Left forelimb (tissue), 1 donor: Measurements from ENCODE around the gene NCAM1.

ENCODE experiments used
- DNase-seq: peaks from one replicate; pipeline ENCODE4 v3.0.0-alpha.2; 2018; ENCODE audit warnings: low spot score

NCAM1 gene

DNA sequence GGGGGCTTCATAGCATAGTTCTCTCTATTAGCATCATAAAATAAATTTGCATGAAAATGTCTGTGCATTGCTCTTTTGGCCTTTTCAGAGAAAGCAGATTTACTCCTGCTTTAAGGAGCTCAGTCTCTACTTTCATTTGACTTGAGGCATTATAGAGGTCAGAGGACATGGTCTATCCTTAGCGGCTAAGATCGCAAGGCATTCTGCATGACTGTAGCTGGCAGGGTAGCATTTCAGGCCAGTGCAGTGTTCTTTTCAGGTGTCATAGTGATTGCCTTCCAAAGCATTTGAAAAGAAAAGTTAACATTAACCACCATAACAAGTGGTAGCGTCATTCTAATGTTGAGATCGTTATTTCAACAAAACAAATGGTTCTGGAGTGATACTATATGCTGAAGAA, 126.5 kb downstream of the NCAM1 start:
- DNase-seq: no peak

DNA sequence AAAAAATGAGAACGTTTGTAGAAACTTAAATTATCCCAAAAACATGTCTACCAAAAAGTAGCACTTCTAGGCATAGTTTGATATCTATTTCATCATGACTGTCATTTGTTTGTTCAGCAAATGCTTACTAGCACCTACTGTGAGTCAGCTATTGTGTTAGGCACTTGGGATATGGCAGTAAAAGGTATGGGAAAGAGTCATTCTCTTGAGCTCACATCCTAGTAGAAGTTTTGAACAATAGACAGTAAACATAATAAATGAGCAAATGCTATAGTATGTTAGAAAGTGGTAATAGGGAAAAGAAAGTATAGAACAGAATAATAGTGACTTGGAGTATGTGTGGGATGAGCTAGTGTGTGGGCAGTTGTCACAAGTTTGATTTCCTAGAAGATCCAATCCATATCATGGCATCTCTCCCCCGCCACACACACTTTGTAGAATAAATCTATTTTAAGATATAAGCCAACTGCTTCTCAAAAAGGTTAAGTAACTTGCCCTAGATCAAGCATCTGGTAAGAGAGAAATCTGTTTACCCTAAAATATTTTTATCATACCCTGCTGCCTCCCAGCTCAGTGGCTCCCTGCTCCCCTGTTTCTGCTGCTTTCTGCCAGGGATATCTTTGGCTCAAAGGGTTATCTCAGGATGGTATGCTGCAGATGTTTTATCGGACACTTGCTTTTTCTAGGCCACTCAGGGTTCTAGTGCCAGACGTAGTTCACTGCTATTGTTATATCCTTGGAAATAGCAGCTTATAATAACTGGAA, 129.7 kb downstream of the NCAM1 start:
- DNase-seq: no peak

DNA sequence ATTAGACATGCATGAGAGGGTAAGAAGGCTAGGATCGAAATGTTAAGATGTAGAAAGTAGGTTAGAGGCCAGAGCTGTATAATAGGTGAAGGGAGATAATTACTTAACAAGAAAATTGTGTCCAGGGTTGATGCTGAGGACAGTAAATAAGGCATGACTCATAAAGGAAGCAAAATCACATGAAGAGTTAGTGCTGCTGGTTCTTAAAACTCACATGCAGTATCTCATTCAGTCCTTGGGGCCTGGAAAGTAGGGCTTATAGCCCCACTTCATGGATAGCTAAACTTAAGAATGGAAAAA, 130.2 kb downstream of the NCAM1 start:
- DNase-seq: no peak

DNA sequence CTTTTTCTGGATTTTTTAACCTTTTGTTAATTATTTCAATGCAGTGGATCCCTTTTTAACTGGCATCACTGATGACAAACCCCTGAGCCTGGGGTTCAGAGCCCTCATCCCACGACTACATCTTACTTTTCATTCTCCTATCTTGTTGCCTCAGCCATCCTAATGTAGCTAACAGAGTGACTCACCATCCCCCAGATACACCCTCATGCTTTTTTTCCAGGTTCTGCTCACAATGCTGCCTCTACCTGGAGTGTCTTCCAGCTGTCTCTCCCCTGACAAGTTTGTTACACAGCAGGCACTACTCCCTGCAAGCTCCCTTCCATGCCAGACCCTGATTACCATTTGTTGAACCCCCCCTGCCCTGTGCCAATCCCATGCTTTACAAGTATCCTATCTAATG, 135.4 kb downstream of the NCAM1 start:
- DNase-seq: no peak

DNA sequence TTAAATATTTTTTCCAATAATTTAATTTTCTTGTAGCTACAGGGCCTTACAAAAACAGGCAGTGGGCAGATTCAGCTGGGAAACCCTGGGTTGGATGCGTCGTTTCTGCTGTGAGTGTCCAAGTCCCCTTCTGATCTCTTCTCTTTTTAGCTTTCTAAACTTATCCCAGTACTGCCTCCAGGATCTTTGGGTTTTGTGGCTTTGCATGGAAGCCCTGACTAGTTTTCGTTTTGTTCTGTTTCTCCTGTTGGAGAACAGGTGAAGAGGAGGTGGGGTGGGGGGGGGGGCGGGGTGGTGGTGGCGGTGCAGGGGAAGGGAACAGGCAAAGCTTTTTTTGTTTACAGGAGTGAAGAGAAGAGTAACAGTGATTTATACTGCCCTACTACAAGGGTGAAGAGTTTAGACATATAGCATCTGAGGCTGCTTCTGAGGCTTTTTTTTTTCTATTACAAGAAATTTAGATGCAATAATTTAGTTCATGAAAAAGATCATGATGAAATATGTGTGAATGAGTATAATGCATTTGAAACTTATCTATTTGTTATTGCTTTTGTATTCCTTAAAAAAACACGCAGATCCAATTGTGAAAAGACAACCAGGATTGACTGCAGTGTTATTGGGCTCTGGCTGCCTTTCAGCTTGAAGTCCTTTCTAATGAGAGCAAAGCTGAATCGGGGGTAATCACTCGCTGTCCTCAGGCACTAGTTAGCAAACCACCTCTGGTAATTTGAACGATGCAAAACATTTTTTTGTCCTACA, 142.9 kb downstream of the NCAM1 start:
- no peak for DNase-seq

DNA sequence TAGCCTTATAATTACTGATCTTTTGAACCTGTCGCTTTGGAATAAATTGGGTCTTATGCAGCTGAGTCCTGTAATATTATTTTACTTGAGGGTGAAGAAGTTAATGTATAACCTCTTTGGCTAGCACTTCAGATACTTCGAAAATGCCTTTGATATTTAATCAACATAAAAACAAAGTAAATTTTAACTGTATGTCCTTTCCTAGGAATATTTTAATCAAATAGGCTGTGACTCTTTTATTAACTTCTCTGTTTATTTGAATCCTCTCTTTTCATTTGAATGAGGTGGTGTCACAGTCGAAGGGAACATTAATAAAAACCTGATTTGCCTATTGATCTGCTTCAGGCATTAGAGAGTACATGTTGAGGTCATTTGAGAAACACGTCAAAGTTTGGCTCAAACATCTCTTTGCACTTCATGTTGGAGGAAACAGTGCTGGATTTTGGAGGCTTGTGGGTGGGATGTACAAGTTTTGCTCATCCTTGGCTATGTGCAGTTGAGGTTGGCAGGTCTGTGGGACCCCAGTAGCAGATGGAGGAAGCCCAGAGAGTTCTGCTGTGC, 143.6 kb downstream of the NCAM1 start:
- DNase-seq: no peak

DNA sequence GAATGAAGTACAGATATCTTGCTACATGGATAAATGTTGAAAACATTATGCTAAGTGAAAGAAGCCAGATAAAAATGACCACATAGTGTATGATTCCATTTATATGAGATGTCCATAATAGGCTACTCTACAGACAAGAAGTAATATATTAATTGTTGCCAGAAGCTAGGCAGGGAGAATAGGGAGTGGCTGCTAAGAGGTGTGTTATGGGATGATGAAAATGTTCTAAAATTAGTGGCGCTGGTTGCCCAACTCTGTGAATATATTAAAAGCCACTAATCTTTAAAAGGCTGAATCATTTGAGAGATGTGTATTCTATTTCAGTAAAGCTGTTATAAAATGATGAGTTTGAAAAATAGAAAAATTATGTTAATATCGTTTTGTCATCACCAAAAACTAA, 144.4 kb downstream of the NCAM1 start:
- DNase-seq: no peak

DNA sequence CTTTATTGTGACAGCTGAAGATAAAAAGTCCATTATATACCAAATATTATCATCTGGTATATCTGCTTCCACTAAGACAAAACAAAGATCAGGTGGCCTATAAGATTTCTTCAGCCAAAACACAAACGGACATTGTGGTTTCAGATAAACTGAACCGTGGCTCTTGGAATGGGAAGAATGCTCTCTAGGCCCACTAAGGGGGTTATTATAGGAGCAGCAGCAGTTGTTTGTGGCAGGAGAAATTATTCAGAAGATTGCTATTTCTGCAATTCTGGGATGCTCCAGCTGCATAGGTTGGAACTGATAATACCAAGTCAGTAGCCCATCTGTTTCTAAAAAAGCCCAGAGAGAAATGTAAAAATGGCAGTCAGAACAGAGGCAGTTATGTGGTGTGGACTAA, 145.3 kb downstream of the NCAM1 start:
- DNase-seq: no peak

DNA sequence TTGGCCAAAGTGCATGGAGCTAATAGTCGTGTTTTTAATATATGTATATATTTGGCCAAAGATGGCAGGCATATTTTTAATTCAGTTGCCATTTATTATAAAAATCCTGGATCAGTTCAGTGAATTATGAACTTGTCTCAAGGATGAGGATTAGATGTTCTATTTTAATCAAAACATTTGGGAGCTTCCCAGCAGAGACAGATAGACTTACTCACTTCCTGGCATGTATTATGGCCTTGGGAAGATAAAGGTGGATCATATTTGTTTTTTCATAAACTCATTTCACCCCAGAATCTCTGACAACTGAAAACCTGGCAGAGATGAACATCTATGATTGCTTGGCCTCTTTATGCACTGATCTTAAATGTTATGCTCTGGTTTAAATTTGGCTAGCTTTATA, 148.8 kb downstream of the NCAM1 start:
- no peak for DNase-seq

DNA sequence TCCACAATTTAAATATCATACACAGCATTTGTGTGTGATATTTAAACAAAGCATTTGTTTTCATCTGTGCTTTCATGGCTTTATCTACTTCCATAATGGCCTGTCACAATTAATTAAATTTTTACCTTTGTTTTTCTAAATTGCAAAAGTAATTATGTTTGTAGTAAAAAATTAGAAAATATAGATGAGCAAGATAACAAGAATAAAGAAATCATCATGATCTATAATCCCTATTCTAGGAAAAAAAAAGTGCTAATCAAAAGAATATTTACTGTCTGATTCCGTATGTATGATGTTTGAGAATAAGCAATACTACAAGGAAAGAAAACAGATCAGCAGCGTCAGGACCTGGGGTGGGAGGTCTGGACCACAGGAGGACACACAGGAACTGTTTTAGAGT, 149.9 kb downstream of the NCAM1 start:
- DNase-seq: no peak

DNA sequence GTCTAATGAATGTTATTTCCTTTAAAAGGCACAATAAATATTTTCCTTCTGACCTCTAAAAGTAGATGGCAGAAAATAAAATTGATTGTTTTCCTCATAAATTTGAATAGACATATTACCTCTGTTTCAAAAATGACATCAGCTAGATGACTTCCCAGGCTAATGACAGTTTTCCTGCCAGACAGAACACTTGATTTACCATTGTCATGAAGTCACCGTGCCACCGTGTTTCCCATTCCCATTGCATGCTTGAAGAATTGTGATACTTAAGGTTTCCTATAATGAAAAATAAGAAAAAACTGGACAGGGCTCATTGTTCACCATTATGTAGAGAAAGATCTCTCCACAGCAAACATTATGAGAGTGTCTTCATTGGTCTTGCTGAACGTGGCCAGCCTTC, 151.1 kb downstream of the NCAM1 start:
- DNase-seq: no peak

DNA sequence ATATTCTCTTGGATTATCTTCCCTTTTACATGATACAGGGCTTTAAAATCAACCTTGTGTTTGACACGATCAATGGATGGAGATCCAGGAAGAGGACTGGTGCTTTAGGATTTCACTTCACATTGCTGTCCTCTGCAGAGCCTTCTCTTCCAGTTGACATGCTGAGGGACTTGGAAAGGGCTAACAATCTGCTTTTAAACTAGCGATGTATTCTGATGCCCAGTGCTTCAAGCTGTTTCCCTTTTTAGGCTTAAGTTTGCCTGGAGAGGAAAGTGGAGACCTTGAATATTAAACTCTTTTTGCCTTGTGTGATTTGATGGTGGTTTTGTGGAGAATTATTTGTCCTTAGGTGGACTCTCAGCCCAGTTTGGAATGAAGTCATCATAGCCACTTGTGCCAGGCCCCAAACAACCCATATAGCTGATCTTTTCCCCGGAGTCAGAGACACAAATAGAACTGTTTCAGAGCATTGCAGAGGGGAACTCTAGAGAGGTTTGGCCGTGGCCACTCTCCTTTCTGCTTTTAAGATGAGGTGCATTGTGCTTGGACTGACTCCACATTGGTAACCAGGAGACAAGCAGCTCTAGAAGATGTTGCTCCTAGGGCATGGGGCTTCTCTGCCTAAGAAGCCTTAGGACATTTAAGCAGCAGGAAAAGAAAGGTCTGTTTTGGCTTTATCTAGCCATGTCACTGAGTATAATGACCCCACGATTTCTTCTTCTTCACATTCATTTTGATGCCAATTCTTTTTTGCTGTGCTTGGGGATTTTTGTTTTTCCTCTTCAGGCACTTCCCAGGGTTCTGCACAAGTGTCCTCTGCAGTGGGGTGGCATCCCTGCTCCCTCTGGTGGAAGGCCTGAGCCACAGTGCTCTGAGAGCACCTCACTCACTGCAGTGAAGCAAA, 152.8 kb downstream of the NCAM1 start:
- DNase-seq: no peak

DNA sequence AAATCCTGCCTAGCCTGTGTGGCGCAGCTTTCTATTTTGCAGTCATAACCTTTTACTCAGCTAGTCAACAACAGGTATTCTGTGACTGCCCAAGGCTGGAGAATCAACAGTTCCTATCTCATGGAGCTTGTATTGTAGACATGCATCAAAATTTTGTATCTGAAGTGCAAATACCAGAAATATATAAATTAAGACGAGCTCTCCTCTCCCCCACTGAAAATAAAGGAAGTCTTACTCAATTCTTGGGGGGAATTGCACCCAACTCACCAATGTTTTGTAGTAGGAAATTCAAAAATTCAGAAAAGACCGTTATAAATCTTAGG, 153.4 kb downstream of the NCAM1 start:
- no peak for DNase-seq

DNA sequence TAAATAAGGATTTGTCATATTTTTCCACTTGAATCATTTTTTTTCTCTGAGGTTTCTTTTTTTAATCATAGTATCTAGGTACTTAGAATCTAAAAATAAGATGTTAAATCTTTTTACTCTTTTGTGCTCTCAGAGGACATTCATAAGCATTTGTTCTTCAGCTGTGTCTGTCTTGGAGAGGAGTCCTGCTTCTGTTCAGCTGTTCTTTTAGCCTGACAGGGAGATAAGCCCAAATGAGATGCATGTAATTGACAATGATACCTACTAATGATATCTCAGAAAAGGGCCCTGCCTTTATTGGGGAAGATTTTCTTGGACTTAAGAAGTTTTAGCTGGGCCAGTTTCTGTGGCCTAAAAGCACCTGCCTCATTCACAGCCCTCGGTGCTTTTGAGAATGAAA, 156.9 kb downstream of the NCAM1 start:
- DNase-seq: no peak

DNA sequence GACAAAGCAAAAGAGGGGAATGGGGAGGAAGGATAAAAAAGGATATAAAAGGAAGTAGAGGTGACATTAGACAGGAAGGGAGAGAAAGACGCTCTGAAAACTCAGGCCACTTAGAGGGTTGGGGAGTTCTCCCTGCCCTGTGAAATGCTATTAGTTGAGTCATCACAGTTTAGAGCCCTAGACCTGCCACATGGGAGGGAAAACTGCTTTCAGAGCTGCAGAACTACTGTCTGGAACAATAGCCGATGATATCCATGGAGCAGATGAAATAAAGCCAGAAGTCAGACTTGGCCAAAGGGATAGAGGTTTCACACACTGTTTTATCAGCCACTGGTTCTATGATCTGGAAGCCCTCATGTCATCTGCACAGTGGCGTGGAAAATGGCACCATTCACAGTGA, 157.9 kb downstream of the NCAM1 start:
- DNase-seq: no peak

DNA sequence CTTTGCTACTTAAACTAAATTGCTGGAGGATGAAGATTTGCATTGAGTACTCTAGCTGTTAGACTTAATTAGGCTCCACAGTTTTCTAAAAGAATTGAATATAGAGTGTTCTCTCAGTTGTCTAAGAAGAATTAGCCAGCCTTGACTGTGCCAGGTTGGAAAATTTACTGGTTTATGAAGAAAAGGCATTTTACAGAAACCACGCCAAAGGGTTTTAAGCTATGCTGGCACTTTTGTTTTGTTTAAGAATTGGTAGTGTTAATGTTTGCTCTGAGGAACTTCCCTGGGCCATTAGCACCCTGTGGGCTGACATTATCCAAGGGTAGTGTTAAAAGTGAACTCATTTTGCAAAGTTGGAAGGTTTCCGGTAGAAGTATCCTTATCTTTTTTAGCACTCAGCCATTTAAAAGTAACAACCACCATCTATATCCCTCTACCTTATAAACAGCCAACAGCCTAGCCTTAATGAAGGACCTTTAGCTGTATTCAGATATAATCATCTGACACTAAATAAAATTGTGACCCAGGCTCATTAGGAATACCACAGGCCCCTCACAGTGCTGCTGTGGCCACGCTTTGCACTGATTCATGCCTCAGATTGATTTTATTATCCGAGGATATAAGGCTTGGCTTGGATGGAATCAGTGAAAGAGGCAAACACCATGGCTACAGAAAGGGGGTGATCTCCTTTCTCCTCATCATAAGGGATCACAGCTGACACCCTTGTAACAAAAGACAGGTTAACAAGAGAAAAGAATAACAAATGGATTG, 158.9 kb downstream of the NCAM1 start:
- DNase-seq: no peak

DNA sequence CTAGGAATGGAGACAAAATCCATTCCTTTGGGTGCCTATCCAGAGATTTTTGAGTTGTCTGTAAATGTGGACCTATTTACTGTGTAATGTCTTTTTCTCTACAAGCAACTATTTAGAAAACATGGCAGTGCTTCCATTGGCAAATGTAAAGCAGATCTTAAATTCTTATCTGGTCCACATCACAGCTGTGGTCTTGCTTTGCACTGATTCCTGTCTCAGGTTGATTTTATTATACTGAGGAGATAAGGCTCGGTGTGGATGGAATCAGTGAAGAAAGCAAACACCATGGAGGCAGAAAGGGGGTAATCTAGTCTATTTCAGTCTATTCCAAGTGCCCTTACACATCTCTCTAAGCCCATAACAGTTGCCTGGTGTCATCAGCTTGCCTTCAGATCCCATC, 160.5 kb downstream of the NCAM1 start:
- DNase-seq: no peak

DNA sequence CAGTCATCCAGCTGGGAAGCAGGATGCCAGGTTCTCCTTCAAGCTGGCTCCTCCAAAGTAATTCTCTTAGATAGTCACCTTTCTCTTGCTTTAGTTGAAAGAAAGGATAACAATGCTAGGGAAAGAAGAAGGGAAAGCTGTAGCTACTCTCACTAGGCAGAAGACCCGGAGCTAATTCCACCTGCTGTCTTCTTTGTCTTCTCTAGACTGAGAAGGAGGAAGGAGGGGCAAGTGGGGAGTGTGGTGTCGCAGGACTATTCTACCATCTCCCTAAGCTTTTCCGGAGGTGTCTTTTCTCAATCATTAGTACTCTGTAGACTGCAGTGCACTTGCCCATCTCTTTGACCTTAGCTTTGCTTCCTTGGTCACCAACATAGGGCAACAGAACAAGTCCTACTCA, 162.8 kb downstream of the NCAM1 start:
- DNase-seq: no peak

DNA sequence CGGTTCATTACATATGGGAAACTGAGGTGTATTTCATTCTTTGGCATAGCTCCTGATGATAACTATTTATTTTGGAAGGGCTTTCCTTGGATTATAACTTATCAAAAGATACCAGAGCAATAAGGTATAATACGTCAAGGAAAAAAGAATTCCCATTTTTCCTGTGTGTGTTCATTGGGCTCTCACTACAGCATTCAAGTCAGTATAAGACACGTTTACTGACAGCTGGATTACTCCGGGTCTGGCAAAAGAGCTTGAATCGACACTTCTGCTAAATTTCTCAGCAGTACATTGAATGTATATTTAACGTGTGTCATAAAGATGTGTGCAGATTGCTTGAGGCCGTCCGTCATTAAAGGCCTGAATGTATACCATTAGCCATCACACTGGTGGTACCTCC, 163.4 kb downstream of the NCAM1 start:
- no peak for DNase-seq

DNA sequence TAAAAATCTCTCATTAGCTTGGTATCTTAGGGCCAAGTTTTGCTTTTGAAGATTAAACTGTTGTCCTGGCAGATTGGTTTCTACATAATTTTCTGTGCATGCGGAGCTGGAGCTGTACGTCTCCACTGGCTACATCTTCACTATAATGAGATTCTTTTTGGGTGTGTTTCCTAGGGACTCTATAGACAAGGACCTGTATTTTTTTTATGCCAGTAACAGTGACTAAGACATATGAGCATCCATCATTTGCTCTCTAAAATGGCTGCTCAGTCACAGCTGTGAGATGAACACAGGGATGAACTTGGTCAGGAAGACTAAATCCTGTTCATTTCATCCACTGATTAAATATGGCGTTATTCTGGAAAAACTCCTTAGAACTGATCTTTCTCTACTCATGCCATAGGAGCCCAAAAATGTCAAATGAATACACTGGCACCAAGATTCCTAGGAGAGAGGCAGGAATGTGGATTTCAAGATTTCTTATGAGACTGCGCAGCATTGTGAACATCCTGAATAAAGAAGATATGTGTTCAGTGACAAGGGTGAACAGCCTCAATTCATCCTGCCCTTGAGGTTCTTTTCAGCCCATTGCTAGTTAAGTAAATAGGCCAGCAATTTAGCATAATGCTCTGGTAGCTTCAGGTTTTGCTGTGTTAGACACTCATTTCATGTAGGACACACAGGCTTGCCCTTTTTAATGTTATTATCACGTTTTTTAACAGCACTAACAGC, 168.2 kb downstream of the NCAM1 start:
- DNase-seq: no peak

DNA sequence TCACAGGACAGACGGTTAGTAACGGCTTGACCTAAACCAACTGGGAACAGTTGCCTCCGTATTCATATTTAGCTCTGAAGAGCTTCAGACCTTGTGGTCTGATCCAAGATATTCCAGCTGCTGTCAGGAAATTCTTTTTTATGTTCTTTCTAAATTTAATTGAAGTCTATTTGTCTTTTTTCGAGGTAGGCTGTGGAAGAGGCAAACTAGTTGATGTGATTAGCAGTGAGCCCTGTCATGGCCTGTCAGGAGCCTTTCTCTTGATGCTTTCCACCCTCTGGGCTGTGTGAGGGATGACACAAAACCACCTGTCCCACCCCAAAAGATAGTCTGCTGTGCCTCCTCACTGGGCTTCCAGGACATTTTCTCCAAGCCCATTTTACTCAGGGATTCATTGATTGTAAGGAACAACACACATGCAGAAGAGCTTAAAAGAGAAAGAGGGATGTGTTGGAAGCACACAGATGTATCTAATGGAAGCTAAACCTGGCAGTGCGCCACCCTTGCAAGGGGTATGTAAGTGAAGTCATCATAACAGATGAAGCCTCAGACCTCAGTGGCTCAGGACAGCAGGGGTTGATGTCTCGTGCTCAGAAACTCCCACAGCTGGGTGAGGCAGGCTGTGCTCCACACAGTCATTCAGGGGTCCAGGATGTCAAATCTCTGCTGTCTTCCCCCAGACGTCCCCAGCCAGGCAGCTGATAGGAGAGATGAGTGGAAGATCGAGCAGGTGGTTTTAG, 170.0 kb downstream of the NCAM1 start:
- DNase-seq: no peak
